Right hindlimb (tissue), 1 donor: Measurements from ENCODE around the gene FMNL2.
A peak's percentile ranks its signal among the peaks of the same experiment; 100 is the strongest.

ENCODE experiments used
- DNase-seq: peaks from one replicate; pipeline ENCODE4 v3.0.0-alpha.2; 2018

The FMNL2 gene

GRCh38 chr2:152588998-152589397 is 254.0 kb downstream of the FMNL2 start:
- DNase-seq = no peak

GRCh38 chr2:152594022-152594766 is 259.2 kb downstream of the FMNL2 start:
- DNase-seq = peak; percentile 62

GRCh38 chr2:152594792-152595191 is 259.8 kb downstream of the FMNL2 start:
- peak; percentile 85 for DNase-seq

DNA sequence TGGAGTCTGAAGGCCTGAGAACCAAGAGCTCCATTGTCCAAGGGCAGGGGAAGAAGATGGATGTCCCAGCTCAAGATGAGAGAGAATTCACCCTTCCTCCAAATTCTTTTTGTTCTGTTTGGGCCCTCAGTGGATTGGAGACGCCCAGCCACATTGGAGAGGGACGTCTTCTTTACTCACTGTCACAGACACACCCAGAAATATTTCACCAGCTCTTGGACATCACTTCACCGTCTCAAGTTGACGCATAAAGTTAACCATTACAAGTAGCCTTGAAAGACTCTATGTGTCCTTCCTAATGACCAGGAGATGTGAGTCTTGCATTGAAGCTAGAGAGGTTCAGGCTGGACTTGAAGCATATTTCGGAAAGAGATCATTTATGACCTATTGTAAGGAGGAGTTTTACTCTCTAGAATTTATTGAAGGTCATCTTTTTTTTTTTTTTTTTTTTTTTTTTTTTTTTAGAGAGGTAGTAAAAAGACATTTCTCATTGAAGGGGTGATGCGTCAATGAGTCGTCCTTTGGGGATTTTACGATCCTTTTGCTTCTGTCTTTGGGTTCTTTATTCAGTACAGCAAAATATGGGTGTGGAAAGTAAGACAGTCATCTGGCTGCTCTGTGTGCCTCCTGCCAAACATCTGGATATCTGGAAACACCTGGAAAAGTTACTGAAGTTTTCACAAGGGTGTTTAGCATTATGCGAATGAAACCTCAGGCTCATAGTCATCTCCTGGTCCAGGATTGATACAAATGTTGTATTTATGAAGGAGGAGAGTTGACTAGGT is 264.2 kb downstream of the FMNL2 start:
- no peak for DNase-seq

GRCh38 chr2:152600051-152600657 is 265.2 kb downstream of the FMNL2 start:
- DNase-seq = no peak

GRCh38 chr2:152600697-152601096 is 265.7 kb downstream of the FMNL2 start:
- DNase-seq = no peak

DNA sequence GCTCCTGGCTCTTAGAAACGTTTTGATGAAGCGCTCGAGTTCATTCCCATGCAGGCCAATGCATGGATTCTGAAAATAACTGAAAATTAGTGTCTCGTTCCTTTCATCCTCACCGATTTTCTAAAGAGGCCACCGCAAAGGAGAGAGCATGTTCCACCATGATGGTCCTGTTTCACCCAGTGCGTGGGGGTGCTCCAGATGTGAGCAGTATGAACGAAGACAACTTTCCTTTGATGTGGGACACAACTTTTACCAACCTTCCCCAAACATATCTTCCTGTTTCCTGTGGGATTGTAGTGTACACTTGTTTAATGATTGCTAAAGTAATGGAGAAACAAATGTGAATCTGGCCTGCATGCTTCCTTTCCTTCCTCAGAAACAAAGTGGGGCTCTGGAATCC is 267.8 kb downstream of the FMNL2 start:
- DNase-seq = no peak

DNA sequence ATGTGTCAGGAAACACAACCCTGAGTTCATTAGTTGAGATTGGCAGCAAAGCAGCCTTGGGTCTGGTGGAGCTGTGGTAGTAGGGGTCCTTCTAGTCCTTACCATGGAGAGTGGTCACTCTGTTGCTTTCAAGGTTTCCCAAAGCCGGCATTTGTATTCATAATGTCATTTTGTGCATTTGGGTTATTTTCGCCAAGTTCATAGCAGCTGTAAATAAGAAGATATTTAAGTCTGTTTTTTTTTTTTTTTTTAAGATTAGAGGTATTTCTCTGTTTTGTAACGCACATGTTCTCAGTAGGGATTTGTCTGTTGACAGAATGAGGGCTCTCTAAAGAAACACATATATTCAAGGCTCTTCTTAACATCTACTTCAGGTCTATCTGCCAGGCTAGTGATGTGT is 268.2 kb downstream of the FMNL2 start:
- DNase-seq = no peak

DNA sequence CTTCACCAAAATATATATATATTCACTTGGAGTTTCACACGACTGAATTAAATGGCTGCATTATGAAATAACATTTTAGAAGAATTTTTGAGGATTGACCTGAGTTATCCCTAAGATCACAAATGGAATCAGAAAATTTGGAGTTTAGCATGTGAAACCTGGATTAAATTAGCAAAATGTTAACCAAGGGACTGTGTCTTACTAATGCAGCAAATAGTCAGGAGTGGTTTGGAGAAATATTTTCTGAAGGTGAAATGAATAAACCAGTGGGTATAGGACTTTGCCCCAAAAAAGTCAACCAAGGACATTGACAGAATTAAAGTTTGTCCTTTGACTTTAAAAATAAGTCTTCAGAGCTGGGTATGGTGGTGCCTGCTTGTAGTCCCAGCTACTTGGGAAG is 271.1 kb downstream of the FMNL2 start:
- no peak for DNase-seq

- no peak for DNase-seq
Observed at GRCh38 chr2:152606941-152607340, 272.0 kb downstream of the FMNL2 start.

- DNase-seq = no peak
Observed at GRCh38 chr2:152607793-152608300, 272.9 kb downstream of the FMNL2 start.

DNA sequence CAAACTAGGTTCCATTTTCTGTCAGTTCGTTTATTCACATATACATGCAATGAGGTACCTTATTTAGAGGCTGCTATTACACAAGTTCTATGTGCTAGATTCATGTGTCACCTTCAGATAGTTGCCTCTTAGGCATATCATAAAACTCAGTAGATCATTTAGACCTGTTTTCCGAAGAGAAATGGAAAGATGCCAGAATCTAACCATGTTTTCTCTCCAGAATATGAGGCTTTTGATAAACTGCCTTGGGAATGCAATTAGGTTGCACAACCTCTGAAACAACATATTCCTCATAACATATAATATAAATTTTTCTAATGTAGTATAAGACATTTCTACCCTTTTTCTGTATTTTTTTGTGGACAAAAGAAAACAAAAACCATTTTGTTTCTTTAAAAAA is 274.2 kb downstream of the FMNL2 start:
- no peak for DNase-seq

DNA sequence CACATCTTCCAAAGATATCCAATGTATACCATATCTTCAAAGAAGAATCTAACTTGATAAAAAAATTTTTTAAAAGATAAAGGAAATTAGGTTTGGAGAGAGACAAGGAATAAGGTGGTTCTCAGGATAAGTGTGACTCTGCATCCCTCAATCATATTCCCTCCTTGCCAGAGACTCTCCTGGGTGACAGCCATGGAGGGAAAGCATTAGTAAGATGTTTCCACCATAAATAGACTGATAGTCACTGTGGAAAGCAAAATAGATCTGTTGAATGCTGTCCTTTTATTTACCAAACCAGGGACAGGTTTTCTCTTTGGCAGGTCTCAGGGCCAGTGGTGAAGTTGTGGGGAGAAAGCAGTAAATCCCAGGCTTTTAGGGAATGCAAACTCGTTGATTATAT is 274.7 kb downstream of the FMNL2 start:
- no peak for DNase-seq

DNA sequence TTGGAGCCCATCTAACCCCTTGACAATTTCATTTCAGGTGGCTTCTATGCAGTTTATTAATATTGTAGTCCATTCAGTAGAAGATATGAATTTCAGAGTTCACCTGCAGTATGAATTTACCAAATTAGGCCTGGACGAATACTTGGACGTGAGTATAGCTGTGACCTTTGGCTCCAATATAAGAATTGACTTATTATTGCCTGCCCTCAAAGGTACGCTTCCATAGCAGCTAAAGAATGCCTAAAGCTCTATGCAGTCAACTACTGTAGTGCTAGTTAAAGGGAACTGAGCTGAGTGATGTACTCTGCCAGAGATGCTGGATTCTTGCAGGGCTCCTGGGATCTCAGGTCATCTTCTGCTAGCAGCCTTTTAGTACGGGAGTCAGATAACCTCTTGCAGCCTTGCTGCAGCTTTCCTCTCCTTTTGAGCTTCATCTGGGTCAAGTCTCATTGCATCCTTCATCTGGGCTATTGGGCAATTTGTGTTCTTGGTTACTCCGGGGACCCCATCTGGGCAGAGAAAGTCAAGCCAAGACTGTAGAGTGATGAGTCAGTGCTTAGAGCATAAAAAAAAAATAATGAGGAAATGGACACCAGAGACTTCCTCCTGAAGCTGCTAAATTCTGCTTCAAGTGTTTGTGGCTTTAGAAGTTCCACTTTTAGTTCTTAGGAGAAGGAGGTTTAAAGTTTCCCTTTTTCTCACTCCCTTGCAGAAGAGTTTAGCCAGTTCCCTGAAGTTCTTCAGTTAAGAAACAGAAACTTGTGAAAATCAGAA is 276.7 kb downstream of the FMNL2 start:
- DNase-seq = peak; percentile 64

DNA sequence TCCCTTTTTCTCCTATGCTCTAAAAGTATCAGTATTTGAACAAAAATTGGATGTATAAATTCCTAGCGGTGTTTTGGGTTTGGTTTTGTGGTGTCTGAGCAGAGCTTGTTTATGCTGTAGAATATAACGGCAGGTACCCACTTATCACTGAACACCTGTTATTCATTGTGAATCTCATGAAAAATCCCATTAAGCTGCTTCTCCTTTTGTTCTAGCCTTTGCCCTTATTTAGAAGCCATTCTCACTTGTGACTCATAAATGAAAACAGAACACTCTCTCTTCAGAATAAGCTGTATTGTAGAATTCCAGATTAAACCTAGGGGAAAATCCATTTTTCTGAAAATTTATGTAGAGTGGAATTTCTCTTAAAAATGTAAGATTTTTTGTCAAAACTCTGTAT is 278.3 kb downstream of the FMNL2 start:
- no peak for DNase-seq

DNA sequence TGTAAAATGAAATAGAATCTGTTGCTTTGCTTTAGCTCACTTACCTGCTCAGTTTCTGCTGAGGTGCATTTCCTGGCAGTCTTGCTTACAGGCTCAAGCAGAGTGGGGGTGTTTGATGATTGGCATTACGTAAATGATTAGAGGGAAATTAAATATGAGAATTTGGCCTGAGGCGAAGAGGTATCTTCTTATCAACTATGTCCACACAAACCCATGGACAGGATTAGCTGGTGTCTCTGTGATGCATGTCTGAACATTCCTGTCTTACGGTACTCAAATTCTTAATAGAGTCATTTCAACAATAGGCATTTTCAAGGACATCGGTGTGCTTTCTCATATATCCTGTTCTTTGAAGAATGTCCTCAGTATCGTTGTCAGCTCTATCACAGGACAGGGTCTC is 280.2 kb downstream of the FMNL2 start:
- DNase-seq = no peak

- DNase-seq = no peak
Observed at GRCh38 chr2:152617456-152618192, 282.6 kb downstream of the FMNL2 start.

DNA sequence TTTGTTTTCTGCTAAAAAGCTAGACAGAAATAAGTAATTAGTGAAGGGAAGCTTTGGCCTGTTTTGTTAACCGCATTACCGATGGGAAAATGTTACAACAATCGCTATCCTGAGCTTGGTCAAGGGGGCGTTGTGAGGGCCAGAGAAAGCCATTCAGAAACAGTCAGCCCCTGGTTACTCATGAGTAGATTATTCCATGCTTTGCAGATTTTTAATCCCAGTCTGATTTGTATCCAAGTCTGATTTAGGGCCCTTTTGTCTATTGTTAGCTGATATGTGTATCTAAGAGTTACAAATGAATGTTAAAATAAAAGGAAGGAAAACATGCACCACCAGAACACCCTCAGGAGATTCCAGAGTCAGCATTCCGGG is 283.2 kb downstream of the FMNL2 start:
- no peak for DNase-seq

- DNase-seq = no peak
Observed at GRCh38 chr2:152620208-152620607, 285.2 kb downstream of the FMNL2 start.

- DNase-seq = no peak
Observed at GRCh38 chr2:152620985-152621384, 286.0 kb downstream of the FMNL2 start.

GRCh38 chr2:152622219-152622618 is 287.2 kb downstream of the FMNL2 start:
- peak; percentile 55 for DNase-seq

DNA sequence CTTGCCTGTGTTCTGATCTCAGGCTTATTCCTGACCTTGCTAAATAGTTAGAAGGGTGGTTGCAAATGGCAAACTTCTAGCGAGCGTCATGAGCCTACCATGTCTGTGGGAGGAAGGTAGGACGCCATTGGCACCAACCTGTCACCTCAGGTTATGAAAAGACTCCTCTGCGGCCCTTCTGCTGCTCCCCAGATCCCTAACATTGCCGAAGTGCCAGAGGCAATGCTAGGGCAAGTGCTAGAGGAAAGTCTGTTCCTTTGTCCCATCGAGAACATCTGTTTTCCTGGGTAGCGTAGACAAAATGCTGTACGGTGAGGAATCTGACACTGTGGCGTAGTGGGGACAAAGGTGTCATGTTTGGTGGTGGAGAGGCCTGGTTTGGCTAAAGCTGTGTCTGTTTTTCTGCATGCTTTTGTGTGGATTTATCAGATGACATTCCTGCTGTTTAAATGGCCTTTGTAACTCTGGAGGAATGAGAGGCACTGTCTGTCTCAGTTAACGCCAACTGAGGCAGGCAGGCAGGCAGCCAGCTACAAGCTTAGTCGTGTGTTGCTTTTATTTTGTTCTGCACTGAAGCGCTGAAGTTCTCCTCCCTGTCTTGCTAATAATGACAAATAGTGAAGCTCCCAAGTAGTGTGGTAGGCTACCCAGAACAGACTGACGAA is 288.2 kb downstream of the FMNL2 start:
- DNase-seq = no peak
